ENCODE results near the gene LNP1. TPM values are rescaled to one million over a fixed set of nuclear protein-coding genes. Genes with fewer than 3 reads are reported as not detected.
A peak's percentile ranks its signal among the peaks of the same experiment; 100 is the strongest.

Gene LNP1
- total RNA-seq, 1 experiment from 2014 or later, result 10.5 TPM

DNA sequence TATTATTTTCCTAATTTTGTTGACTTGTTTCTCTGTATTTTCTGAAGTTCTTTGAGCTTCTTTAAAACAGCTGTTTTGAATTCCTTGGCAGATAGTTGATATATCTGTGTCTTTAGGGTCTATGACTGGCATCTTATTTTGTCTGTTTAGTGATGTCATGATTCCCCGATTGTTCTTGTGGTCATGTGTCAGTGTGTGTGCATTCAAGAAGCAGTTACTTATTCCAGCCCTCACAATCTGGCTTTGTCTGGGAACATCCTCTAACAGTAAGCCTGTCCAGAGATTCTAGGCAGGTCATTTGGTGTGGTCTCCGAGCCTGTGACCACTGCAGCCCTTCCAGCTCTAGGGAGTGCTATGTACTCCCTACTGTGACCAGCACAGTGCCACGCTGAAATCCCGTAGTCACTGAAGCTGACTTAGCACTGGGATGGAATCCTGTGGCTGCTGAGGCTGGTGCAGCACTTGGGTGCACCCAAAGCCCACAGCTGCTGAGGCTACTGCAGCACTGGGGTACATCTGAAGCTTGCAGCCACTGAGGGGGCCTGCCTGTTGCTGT lies 6.7 kb downstream of the LNP1 start:
- no peaks in the 10 kb centered on the region for H3K4me1 ChIP-seq
- H3K36me3 ChIP-seq, result peaks cover 8% of the 10 kb centered on the region
- H3K9me3 ChIP-seq (replicated peaks), result peaks cover 13% of the 10 kb centered on the region
- no peak overlapping the region for H3K4me3 ChIP-seq
- H3K27me3 ChIP-seq, result no peaks in the 10 kb centered on the region
- H3K27ac ChIP-seq, result no peak overlapping the region
- no peak for DNase-seq

DNA sequence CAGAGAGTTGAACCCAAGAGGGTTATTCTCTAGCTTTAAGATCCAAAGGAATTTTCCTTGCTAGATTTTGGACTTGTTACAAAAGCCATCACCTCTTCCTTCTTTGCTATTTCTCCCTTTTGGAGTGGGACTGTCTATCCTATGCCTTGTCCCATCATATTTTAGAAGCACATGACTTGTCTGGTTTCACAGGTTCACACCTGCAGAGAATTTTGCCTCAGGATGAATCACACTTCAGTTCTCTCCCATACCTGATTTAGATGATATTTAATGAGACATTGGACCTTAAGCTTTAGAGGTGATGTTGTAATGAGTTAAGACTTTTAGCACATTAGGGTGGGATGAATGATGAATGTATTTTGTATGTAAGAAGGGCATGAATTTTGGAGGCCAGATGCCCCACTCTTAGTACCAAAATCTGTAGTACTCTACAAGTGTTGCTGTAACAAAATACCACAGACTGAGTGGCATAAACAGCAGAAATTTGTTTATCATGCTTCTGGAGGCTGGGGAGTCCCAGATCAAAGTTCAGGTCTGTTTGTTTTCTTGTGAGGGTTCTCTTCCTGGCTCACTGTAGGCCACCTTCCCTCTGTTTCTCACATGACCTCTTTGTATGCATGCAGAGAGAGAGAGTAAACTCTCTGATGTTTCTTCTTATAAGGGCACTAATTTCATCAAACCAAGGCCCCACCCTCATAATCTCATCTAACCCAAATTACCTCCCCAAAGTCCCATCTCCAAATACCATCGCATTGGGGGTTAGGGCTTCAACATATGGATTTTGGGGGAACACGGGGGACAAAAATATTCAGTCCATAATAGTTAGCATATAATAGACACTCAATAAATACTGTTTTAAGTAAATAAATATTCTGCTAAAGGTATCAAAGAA lies 10.0 kb downstream of the LNP1 start:
- no peak overlapping the region for H3K4me3 ChIP-seq
- no peak for DNase-seq
- no peak overlapping the region for H3K27ac ChIP-seq
- H3K4me1 ChIP-seq, result no peaks in the 10 kb centered on the region
- no peaks in the 10 kb centered on the region for H3K27me3 ChIP-seq
- H3K36me3 ChIP-seq, result peaks cover 8% of the 10 kb centered on the region
- peaks cover 13% of the 10 kb centered on the region for H3K9me3 ChIP-seq (replicated peaks)

GRCh38 chr3:100412912-100413590 lies 11.7 kb downstream of the LNP1 start:
- Histone ChIP-seq H3K27ac (no peak overlapping the region), H3K27me3 (no peaks in the 10 kb centered on the region), H3K4me1 (no peaks in the 10 kb centered on the region), H3K4me3 (no peak overlapping the region), H3K9me3 (replicated peaks) (no peaks in the 10 kb centered on the region; the same call in none of the 2 replicates), H3K36me3 (peaks cover 3% of the 10 kb centered on the region)
- peak; percentile 66 to 73 for DNase-seq

DNA sequence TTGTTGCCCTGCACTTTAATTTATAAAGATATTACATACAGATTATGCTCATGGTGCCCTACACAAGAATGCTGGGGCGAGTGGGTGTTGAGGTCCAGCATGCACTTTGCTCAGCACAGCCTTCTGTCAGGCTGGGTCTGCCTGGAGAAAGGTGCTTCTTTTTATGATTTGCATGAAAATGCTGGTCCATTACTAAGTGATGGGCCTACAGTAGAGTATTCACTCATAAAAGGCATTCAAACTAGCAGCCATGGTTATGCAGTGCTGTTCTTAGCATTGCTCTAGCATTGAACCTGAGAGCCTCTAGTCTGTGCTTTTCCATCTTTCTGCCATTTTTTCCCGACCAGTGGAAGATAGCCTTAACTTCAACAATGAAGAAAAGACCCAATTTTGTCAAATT lies 12.3 kb downstream of the LNP1 start:
- Histone ChIP-seq H3K27ac (no peak overlapping the region), H3K27me3 (no peaks in the 10 kb centered on the region), H3K9me3 (replicated peaks) (no peaks in the 10 kb centered on the region; the same call in 1 of the 2 replicates), H3K36me3 (peaks cover 3% of the 10 kb centered on the region), H3K4me3 (no peak overlapping the region), H3K4me1 (no peaks in the 10 kb centered on the region)
- no peak for DNase-seq

GRCh38 chr3:100416176-100416575 lies 14.8 kb downstream of the LNP1 start:
- Histone ChIP-seq H3K27me3 (no peaks in the 10 kb centered on the region), H3K9me3 (replicated peaks) (no peaks in the 10 kb centered on the region; the same call in 1 of the 2 replicates), H3K4me3 (no peak overlapping the region), H3K4me1 (no peaks in the 10 kb centered on the region), H3K27ac (no peak overlapping the region), H3K36me3 (peaks cover 3% of the 10 kb centered on the region)
- DNase-seq, result no peak

DNA sequence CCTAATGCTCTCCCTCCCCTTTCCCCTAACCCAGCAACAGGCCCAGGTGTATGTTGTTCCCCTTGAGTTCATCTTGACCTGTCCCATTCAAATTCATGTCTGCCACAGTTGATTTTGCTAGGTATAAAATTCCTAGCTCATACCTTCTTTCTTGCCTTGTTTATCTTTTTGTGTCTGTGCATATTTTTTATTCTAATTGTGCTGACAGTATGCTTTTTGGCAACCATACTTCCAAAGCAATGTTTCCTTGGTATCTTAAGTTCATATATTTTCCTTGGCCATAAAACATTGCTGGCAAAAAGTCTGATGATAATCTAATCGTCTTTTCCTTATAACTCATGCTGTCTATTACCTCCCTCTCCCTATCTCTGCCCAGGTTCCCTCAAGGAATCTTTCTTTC lies 15.5 kb downstream of the LNP1 start:
- no peaks in the 10 kb centered on the region for H3K27me3 ChIP-seq
- H3K36me3 ChIP-seq, result no peaks in the 10 kb centered on the region; the same call in 1 of the 2 replicates
- H3K27ac ChIP-seq, result no peak overlapping the region
- H3K4me1 ChIP-seq, result no peaks in the 10 kb centered on the region
- no peak for DNase-seq
- H3K9me3 ChIP-seq (replicated peaks), result no peaks in the 10 kb centered on the region; the same call in 1 of the 2 replicates
- no peak overlapping the region for H3K4me3 ChIP-seq

DNA sequence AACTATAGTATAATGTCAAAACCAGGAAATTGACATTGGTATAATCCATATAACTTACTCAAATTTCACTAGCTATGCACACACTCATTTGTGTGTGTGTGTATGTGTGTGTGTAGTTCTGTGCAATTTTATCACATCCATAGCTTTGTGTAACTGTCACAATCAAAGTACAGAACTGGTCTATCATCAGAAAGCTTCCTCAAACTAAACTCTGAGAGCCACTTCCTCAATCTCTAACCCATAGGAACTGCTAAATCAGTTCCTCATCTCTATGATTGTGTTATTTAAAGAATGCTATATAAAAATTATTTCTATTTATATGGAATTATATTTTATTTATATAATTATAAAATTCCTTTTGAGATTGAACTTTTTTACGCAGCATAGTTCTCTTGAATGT lies 18.1 kb downstream of the LNP1 start:
- Histone ChIP-seq H3K36me3 (no peaks in the 10 kb centered on the region), H3K9me3 (replicated peaks) (no peaks in the 10 kb centered on the region; the same call in 1 of the 2 replicates), H3K27me3 (no peaks in the 10 kb centered on the region), H3K4me3 (no peak overlapping the region), H3K4me1 (no peaks in the 10 kb centered on the region), H3K27ac (no peak overlapping the region)
- no peak for DNase-seq

DNA sequence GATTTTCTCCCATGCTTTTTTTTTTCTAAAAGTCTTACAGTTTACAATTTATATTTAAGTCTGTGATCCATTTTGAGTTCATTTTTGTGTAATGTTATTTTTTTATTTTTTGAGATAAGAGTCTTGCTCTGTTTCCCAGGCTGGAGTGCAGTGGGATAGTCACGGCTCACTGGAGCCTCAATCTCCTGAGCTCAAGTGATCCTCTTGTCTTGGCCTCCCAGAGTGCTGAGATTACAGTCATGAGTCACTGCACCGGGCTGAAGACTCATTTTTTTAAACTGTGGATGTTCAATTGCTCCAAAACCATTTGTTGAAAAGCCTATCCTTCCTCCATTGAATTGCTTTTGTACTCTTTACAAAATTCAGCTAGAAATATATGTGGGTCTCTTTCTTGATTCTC lies 19.5 kb downstream of the LNP1 start:
- Histone ChIP-seq H3K36me3 (no peaks in the 10 kb centered on the region), H3K27me3 (no peaks in the 10 kb centered on the region), H3K9me3 (replicated peaks) (no peaks in the 10 kb centered on the region; the same call in 1 of the 2 replicates), H3K27ac (no peak overlapping the region), H3K4me1 (peaks cover 10% of the 10 kb centered on the region), H3K4me3 (no peak overlapping the region)
- no peak for DNase-seq

GRCh38 chr3:100423611-100424010 lies 22.3 kb downstream of the LNP1 start:
- peak in 1 of 2 experiments; percentile 39 for DNase-seq
- Histone ChIP-seq H3K27me3 (no peaks in the 10 kb centered on the region), H3K27ac (no peak overlapping the region)

DNA sequence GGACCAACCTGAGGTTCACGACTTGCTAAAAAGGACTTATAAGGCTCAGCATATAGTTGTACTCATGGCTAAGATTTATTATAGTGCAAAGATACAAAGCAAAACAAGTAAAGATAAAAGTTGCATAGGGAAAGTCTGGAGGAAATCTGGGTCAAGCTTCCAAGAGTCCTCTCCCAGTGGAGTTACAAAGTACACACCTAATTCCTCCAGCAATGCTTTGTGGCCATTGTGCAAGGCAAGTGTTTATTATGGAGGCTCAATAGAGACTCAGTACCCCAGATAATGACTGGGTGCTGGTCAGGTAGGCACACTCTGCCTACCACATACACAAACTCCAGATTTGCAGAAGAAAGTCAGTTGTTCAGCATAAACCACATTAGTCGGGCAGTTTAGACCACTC lies 22.9 kb downstream of the LNP1 start:
- H3K36me3 ChIP-seq, result no peaks in the 10 kb centered on the region
- no peaks in the 10 kb centered on the region for H3K27me3 ChIP-seq
- no peak for DNase-seq
- H3K4me3 ChIP-seq, result no peak overlapping the region
- H3K27ac ChIP-seq, result no peak overlapping the region
- no peaks in the 10 kb centered on the region; the same call in 1 of the 2 replicates for H3K9me3 ChIP-seq (replicated peaks)
- H3K4me1 ChIP-seq, result peaks cover 17% of the 10 kb centered on the region

More at GRCh38 chr3:100423611-100424010, 22.3 kb downstream of the LNP1 start:
- H3K9me3 ChIP-seq (replicated peaks), result no peaks in the 10 kb centered on the region; the same call in 1 of the 2 replicates
- no peaks in the 10 kb centered on the region for H3K36me3 ChIP-seq
- H3K4me1 ChIP-seq, result peaks cover 17% of the 10 kb centered on the region
- no peak overlapping the region for H3K4me3 ChIP-seq

- H3K4me3 ChIP-seq, result no peak overlapping the region
- no peak overlapping the region for H3K27ac ChIP-seq
- peaks cover 17% of the 10 kb centered on the region for H3K4me1 ChIP-seq
- H3K36me3 ChIP-seq, result no peaks in the 10 kb centered on the region
- no peaks in the 10 kb centered on the region for H3K27me3 ChIP-seq
- no peak for DNase-seq
- no peaks in the 10 kb centered on the region; the same call in 1 of the 2 replicates for H3K9me3 ChIP-seq (replicated peaks)
Observed at GRCh38 chr3:100425316-100425715, 24.0 kb downstream of the LNP1 start.

DNA sequence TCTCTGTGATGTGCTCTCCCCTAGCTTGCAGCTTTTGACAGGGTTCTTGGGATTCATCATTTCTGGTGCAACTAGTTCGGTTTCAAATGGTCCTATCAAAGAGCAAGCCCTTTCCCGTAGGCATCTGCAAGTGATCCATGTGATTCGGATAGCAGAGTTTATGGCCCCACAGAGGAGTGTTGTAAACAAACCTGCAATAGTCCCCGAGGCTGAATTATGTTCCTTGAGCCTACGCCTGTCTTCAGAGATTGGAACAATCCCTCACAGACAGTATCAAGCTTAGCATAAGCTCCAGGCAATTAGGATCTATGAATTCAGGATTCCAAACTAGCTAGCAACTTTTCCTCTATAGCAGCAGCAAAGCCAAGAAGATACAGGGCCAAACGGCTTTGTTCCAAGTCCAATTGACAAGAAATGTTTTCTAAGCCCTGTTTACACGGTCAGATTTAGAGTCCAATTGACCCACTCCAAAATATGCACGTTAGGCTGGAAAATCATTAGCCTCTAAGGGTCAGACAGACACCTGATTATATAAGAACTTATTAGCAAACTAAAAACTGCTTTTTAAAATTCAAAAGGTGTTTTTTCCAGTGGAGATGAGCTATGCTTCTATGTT lies 24.8 kb downstream of the LNP1 start:
- no peak for DNase-seq
- Histone ChIP-seq H3K4me1 (peaks cover 17% of the 10 kb centered on the region), H3K36me3 (no peaks in the 10 kb centered on the region), H3K27ac (no peak overlapping the region), H3K9me3 (replicated peaks) (no peaks in the 10 kb centered on the region; the same call in 1 of the 2 replicates), H3K4me3 (no peak overlapping the region), H3K27me3 (no peaks in the 10 kb centered on the region)

DNA sequence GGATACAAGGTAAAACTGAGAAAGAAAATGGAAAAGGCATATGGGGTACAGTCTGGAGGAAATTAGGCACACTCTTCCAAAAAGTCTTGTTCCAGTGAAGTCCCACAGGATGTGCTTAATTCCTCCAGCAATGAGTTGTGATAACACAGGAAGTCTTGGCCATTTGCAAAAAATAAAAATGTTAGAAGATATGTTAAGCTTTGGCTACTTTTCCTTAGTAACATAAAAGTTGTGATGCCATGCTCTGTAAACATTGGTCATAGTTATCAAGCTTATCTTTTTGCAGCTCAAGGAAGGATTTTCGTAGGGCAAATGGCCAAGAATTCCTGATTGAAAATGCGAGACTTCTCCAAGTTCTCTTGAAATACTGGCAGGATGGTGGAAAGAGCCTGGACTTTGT lies 26.4 kb downstream of the LNP1 start:
- Histone ChIP-seq H3K27ac (no peak overlapping the region), H3K4me3 (no peak overlapping the region), H3K36me3 (no peaks in the 10 kb centered on the region), H3K9me3 (replicated peaks) (no peaks in the 10 kb centered on the region; the same call in 1 of the 2 replicates), H3K4me1 (peaks cover 17% of the 10 kb centered on the region), H3K27me3 (no peaks in the 10 kb centered on the region)
- no peak for DNase-seq

GRCh38 chr3:100429187-100429716 lies 27.9 kb downstream of the LNP1 start:
- Histone ChIP-seq H3K4me3 (no peak overlapping the region), H3K36me3 (no peaks in the 10 kb centered on the region), H3K9me3 (replicated peaks) (no peaks in the 10 kb centered on the region), H3K4me1 (peaks cover 17% of the 10 kb centered on the region), H3K27ac (no peak overlapping the region), H3K27me3 (no peaks in the 10 kb centered on the region)
- DNase-seq, result no peak

Data from SJCRH30 (cell line).